Measurements from ENCODE around the gene ABTB1.

- TF ChIP-seq EP300 (conservative IDR thresholded peaks at IDR 0.05; ENCODE audit: poor library complexity, severe bottlenecking) (no peak), CTCF (IDR thresholded peaks at IDR 0.05; ENCODE audit: poor library complexity, severe bottlenecking) (no peak), TAF1 (IDR thresholded peaks at IDR 0.05; ENCODE audit: low read depth) (no peak), REST (IDR thresholded peaks at IDR 0.05; ENCODE audit: borderline replicate concordance) (no peak)
These were observed 46.9 kb upstream of the ABTB1 start for GRCh38 chr3:127625821-127626220.
